GM18907 (cell line): ENCODE results near the gene SMIM23.

Experiments
- ATAC-seq: cut with Tn5 transposase; IDR thresholded peaks from one replicate; pipeline ENCODE4 v1.9.1; 2021; ENCODE audit warnings: mild to moderate bottlenecking, moderate library complexity; ENCODE audit not compliant: unreplicated experiment

SMIM23 gene

GRCh38 chr5:171813270-171813669 lies 27.7 kb downstream of the SMIM23 start:
- ATAC-seq, result no peak

DNA sequence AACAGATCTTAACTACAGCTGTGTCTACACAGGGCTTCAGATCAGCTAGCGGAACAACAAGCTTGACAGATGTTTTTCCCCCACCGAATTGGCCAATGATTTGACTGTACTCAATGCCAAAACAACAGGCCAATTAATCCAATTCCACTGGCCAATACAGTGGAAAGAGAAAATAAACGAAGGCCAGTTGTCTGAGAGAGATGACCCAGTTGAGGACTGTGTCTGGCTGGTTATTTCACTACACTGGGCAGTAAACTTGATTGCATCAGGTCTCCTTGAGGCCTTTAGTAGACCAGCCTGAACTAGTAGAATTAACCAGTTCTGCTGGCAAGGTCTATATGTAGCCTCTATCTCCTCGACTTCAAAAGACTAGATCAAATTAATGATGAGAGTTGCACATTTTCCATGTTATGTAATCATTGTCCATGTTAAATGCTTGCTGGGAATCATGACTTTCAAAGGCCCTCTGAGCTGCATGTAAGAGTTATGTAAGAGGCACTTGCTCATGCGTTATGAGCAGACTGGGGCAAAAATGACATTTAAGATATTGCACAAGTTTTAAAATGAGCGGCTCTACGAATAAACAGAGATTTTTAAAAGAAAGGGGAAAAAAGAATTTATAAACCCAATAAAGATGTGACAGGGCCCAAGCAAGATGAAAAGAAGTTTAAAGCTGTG lies 28.3 kb downstream of the SMIM23 start:
- ATAC-seq, result no peak

DNA sequence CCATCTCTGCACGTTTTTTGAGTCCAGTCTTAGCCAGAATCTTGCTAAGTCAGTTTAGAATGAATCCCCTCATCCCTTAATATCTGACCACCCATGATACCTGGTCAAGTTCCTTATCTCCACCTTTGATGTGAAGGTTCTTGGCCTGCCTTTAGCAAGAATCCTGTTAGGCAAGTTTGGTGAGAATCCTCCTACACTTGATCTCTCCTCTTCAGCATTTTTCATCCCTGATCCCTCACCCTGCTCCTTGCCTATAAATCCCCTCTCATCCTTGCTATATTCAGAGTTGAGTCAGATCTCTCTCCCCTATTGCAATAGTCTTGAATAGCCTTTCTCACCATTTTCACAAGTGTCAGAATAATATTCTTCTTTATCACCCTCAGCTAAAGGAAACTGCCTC lies 31.0 kb downstream of the SMIM23 start:
- no peak for ATAC-seq

- ATAC-seq, result no peak
These were observed 34.9 kb downstream of the SMIM23 start for GRCh38 chr5:171820561-171820960.

DNA sequence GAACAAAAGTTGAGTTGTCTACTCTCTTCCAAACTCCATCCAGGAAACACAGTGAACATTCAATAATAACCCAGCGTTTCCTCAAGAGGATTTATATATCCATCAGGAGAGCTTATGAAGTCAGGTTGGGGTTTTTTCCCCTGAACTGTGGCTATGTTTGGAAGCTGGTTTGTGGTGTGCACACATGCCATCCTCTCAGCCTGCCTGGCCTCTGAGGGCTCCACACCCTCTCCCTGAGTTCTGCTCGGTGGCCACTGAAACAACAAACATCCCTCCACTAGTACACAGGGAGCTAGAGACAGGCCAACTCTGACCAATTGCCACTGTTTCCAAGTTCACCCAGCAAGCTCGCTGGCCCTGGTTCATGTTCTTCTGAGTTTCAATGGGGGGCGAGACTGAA lies 35.7 kb downstream of the SMIM23 start:
- ATAC-seq, result no peak

DNA sequence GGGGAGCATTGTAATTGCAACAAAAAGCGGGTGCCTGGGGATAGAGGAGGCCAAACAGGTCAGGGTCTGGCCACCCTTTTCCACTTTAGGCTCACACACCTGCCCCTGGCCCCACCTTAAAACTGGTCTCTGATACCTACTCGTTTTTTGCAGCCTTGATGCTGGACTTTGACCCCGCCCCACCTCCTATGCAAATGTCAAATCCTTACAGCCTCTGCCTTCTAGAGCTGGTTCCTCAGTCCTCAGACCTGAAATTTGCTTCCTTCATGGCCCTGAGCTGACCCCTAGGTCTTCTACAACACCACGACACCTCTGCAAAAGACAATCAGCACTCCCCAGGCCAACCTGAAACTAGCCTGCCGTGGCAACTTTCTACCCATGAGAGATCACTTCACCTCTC lies 37.7 kb downstream of the SMIM23 start:
- no peak for ATAC-seq

DNA sequence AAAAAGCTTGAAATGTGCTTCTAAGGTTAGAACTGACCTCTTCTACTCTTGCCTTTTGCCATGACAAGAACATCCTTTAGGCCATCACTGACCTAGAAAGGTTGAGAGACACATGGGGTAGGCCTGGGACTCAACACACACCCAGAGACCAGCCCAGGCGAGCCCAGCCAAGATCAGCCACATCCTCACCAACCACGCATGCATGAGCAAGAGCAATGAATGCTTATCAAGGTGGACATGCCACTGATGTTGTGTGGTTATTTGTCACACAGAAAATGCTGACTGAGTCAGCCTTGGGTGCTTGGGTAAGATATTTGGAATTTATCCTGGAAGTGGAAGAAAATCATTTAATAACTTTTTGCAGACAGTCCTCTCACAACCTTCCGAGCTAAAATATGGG lies 39.4 kb downstream of the SMIM23 start:
- ATAC-seq, result no peak

DNA sequence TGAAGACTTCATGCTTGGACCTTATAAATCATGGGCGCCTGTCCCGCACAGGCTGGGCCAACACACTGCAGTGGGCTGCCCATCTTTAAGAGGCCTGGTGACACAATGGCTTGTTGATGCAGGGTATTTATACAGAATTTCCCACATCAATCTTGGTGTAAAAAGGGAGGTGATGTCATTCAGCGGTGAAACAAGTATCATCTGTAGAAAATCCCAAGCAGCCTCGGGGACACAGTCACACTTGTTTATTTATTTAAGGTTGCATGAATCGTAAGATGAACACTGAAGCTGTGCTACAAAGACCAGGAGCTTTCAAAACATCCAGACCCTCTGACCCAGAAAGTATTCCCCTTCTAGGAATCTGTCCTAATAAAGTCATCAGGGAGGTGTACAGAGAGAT lies 40.5 kb downstream of the SMIM23 start:
- ATAC-seq, result no peak

DNA sequence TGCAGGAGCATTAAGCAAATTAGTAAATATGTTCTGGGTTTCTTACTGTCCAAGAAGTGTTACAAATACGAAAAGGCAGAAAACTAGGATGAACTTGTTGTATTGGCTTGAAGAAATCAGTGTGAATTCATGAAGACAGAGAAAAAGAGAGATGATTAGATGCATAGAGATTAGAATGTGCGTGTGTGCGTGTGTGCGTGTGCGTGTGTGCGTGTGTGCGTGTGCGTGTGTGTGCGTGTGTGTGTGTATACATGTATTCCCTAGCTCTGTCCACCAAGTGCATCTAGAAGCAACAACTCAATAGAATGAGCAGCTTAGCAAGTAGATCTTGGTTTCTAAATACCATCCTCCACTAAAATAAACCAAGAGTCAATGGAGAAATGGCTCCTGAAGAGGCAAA lies 41.5 kb downstream of the SMIM23 start:
- ATAC-seq, result no peak

DNA sequence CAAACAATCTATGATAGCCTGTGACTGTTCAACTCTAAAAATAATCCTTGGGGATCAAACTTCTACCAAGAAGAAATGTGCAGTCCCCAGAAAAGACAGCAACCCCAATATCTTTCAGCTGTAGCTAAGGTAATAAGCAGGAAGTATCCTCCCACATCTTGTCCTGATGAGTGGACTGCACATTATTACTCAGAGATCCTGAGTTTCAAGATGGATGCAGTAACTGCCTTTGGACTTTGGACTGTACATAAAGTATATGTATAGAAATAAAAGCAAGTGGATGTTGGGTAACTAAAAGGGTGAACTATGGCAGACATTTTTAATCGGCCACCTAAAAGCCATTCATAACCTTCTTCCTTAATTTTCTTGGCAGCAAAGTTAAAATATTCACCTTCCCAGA lies 45.1 kb downstream of the SMIM23 start:
- ATAC-seq, result no peak

GRCh38 chr5:171832775-171833174 lies 47.2 kb downstream of the SMIM23 start:
- no peak for ATAC-seq

GRCh38 chr5:171834461-171834860 lies 48.8 kb downstream of the SMIM23 start:
- no peak for ATAC-seq

DNA sequence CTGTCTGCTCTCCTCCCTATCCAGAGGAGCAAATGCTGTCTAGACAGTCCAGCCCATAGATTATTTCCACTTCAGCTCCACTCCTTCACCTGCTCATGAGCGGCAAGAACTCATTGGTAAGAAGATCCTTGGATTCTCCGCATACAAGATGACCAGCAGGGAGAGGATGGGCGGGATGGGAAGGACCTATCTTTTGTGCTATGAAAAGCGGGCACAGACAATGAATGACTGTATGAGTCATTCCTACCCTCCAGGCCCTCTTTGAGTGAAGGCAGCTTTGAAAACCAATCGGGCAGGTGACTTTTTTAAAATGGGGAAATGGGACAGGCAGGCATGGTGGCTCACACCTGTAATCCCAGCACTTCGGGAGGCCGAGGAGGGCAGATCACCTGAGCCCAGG lies 49.4 kb downstream of the SMIM23 start:
- ATAC-seq, result no peak

- ATAC-seq, result no peak
These were observed 51.9 kb downstream of the SMIM23 start for GRCh38 chr5:171837522-171837921.

DNA sequence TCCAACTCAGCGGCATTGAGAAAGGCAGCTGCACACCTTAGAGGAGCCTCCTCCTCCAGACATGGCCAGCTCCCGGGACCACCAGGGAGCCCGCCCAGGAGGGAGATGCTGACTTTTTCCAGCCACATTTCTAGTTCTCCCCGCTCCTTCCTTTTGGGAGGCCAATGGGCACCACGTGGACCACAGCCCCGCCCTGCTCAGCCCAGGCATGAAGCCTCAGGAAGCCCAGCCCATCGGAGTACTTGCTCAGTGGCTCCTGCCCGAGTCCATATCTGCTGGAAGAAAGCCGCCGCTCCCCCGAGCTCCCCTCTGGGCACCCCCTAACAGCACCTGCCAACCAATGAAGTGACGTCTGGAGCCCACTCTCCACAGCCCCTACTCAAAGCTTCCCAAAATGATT lies 52.4 kb downstream of the SMIM23 start:
- ATAC-seq, result no peak

DNA sequence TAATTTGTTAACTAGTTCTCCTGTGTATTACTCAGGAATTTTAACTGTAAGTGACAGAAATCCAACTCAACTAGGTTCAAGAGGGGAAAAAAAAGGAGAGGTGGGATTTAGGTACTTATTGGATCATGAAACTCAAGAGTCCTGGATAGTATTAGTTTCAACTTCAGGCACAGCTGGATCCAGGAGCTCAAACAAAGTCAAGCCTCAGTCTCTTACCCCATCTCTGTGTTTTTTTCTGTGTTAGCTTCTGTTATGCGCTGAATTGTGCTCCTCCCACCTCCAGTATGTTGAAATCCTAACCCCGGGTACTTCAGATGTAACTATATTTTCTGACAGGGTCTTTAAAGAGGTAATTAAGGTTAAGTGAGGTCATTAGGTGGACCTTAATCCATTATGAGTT lies 53.5 kb downstream of the SMIM23 start:
- no peak for ATAC-seq

DNA sequence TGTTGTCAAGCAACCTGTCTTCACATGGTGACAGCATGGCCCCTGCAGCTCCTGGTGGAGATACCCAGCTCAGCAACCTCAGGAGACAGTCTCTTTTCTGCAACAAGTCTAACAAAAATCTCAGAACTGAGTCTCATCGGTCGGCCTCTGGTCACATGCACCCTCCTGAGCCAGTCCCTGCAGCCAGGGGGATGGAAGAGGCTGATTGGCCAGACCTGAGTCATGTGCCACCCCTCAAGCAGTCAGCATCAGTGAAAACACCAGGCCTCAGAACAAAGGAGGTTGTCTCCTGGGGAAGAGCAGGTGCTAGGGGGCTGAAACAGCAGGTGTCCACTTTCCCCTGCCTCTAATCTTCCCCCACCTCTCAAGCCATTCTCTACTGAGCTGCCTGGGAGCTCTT lies 54.4 kb downstream of the SMIM23 start:
- no peak for ATAC-seq
